Measurements from ENCODE around the gene LCORL.

GRCh38 chr4:17997129-17997528 lies 24.4 kb downstream of the LCORL start:
- no peak for TF ChIP-seq CTCF (IDR thresholded peaks at IDR 0.05)
- TF ChIP-seq POLR2AphosphoS5 (IDR thresholded peaks at IDR 0.05), result no peak
- no peak for TF ChIP-seq POLR2A (IDR thresholded peaks at IDR 0.05)

Data from breast epithelium (tissue), 3 donors.